HG03097 (cell line): ENCODE data around the gene ANKRD28.

Experiments
- ATAC-seq: cut with Tn5 transposase; IDR thresholded peaks from one replicate; pipeline ENCODE4 v1.9.1; 2021; ENCODE audit not compliant: unreplicated experiment, low FRiP score

ANKRD28 gene

DNA sequence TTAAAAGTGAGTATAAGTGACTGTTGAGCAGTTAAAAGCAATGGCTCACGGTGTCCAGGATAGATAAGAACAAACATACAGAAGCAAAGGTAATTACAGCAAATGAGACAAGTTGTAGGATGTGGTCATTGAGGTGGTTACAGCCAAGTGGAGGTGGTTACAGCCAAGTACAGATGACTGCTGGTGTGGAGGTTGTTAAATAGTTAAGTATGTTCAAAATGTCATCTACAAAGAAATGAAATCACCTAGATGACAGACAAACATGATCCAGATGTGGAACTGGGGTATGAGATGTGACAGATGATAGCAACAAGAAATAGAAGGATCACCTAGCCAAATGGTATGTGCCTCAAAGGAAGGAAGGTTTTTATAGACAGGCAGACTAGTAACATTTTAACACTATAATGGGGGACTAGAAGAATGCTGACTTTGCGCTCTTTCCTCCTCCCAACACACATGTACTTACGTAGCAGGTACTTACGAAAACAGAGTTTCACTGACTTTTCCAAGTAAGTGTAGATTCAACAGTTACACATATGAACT lies 6.8 kb upstream of the ANKRD28 start:
- ATAC-seq = peak; percentile 43

- no peak for ATAC-seq
Measured at GRCh38 chr3:15803921-15804320, 6.1 kb upstream of the ANKRD28 start.

- ATAC-seq = no peak
Measured at GRCh38 chr3:15801298-15801697, 3.5 kb upstream of the ANKRD28 start.

- no peak for ATAC-seq
Measured at GRCh38 chr3:15800780-15801179, 3.0 kb upstream of the ANKRD28 start.

GRCh38 chr3:15800327-15800726 lies 2.5 kb upstream of the ANKRD28 start:
- ATAC-seq = no peak

GRCh38 chr3:15798533-15799245 lies 910 bp upstream of the ANKRD28 start:
- no peak for ATAC-seq

- ATAC-seq = no peak
Measured at GRCh38 chr3:15796771-15797641, 773 bp downstream of the ANKRD28 start.

DNA sequence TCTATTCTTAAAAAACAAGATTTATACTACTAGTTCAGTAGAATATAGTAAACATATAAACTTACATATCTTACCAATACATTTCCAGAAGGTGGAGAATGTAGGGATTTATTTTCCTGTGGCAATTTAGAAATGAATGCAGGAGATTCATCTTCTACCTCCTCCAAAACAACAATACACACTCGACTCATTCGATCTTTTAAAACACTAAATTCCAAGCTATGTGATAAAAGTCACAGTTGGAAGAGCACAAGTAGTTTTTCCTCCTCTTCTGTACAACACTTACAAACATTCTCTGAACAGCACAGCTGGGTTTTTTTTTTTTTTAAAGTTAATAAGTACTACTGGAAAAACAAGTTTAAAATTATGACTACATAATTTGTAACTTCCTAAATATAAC lies 1.4 kb downstream of the ANKRD28 start:
- no peak for ATAC-seq

GRCh38 chr3:15795651-15796308 lies 2.0 kb downstream of the ANKRD28 start:
- peak; percentile 37 for ATAC-seq

DNA sequence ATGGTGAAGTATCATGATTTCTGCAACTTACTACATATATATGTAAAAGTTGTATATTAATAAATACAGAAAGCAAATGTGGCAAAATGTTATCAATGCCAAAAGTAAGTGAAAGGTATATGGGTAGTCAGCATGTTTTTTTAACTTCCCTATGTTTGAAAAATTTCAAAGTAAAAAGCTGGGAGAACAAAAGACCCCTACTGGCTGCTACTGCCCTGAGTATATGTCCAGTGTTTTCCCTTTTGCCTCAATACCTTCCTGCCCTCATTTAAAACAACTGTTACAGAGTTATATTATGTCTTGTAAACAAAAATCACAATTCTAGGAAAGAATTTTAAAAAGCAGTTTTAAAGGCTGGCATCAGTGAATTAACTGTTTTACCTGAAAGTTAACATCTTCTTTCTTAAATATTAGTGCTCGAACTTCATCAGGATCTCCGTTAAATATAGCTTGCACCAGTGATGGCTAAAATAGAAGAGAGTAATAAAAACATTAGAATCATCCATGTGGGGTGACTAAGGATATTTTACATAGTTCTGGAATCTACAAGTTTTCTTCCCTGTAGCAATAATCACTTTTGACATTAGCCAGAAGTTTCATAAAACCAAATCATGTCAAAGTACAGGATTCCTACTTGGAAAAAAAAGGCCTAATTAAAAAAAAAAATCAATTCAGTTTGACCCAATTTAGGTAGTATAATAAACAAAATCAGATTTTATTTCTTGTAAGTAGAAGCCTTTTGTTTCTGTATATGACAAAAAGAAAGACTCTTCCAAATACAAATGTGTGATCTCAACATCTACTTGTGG lies 2.7 kb downstream of the ANKRD28 start:
- ATAC-seq = no peak

GRCh38 chr3:15794303-15794771 lies 3.4 kb downstream of the ANKRD28 start:
- ATAC-seq = no peak

- no peak for ATAC-seq
Measured at GRCh38 chr3:15791525-15791924, 6.3 kb downstream of the ANKRD28 start.

GRCh38 chr3:15787941-15788340 lies 9.8 kb downstream of the ANKRD28 start:
- ATAC-seq = no peak

GRCh38 chr3:15787526-15787925 lies 10.3 kb downstream of the ANKRD28 start:
- no peak for ATAC-seq

- no peak for ATAC-seq
Measured at GRCh38 chr3:15783361-15783969, 14.3 kb downstream of the ANKRD28 start.

DNA sequence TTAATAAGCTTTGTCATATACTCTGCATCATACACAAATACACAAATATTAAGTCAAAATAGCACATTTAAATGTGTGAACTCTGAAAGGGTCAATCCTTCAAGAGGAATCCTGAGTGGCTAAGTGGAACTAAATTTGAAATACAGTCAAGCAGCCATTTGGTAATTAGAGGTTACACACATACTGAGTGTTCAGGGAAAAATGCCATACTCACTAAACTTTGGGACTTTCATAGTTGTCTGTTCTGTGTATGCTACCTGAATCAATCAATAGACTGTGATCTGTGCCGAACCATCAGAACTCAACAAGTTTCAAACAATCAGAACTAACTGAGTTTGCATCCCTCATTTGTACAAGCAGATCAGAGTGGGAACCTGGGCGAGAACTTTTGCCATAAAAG lies 15.3 kb downstream of the ANKRD28 start:
- no peak for ATAC-seq

DNA sequence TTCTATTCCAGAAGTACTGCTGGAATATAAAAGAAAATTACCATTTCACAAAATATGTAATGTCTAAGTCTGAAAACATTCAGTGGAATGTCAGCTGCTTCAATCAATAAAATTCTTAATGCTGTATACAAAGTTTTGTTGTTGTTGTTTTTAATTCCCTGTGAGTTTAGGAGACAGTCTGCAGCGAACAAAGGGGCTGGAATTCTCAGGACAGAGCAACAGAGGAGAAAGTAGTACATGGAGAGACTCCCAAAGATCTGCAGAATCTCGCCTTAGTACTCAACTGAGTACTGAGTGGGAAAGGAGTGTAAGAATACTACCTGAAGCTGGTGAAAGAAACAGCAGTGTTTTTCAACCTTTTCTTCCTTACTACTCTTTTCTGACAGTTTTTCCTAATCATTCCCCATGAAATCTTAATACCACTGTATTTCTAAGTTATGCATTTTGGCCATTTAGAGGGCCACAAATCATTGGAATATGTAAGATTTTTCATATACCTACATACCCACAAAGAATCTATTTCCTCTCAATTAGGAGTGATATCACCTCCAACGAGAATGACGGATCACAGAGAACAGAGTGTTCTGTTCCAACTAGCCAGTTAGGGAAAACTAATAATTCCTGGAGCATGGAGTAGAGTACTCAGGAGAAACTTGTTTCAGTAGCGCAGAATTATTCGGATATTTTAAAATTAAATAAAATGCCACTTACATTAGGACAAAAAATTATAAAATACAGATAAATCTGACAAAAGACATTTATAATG lies 16.0 kb downstream of the ANKRD28 start:
- no peak for ATAC-seq

GRCh38 chr3:15781131-15781530 lies 16.6 kb downstream of the ANKRD28 start:
- no peak for ATAC-seq

DNA sequence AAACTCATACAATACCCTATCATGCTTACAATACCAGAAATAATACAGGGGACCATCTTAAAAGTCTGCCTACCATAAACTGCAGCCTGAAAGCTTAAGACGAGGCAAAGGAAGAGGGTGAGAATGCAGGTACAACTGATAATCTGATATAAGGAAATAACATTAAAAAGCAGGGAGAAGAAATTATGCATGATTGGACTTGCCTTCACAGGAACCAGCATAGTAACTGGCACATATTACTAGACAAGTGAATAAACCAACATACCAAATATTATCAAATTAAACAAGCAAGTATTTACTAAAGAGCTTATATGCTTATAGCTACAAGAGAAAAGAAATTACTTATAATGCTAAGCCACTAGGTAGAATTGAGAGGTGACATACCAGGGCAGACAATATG lies 18.7 kb downstream of the ANKRD28 start:
- ATAC-seq = no peak
